ENCODE results near the gene CTCF. TPM values are rescaled to one million over a fixed set of nuclear protein-coding genes. Genes with fewer than 3 reads are reported as not detected.

CTCF gene
- total RNA-seq, 1 donor from 2014 or later, result 45.0 TPM

DNA sequence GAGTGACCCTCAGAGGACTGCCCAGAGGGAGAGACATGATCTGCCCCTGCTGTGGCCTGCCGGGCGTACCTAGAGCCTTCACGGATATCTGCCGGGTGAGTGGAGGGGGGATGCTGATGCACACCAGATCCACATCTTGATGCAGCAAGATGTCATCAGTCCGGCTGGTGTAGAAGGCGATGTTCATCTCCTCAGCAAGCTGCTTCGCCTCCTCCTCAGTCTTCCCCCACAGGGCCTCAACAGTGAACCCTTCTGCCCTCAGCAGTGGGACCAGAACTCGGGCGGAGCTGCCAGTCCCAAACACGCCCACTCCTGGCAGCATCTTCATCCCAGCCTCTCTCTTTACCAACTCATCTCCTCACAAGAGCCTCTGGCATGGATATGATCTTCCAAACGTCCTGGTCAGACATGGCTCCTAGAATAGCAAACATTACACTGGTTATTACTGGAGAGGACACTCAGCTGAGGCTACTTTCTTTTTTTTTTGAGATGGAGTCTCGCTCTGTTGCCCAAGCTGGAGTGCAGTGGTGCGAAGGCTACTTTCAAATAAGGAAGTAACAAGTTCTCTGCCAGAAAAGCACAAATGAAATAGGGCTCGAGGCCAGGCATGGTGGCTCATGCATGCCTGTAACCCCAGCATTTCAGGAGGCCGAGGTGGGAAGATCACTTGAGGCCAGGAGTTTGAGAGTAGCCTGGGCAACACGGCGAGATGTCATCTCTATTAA is 123.2 kb downstream of the CTCF start:
- TF ChIP-seq, protein P1, sequence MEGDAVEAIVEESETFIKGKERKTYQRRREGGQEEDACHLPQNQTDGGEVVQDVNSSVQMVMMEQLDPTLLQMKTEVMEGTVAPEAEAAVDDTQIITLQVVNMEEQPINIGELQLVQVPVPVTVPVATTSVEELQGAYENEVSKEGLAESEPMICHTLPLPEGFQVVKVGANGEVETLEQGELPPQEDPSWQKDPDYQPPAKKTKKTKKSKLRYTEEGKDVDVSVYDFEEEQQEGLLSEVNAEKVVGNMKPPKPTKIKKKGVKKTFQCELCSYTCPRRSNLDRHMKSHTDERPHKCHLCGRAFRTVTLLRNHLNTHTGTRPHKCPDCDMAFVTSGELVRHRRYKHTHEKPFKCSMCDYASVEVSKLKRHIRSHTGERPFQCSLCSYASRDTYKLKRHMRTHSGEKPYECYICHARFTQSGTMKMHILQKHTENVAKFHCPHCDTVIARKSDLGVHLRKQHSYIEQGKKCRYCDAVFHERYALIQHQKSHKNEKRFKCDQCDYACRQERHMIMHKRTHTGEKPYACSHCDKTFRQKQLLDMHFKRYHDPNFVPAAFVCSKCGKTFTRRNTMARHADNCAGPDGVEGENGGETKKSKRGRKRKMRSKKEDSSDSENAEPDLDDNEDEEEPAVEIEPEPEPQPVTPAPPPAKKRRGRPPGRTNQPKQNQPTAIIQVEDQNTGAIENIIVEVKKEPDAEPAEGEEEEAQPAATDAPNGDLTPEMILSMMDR (IDR thresholded peaks at IDR 0.05; ENCODE audit: insufficient read depth, low read length, poor library complexity, severe bottlenecking), result no peak
- no peak for DNase-seq (ENCODE audit: low read depth)
- Histone ChIP-seq H3K36me3 (ENCODE audit: control insufficient read depth, insufficient read depth, low read length) (peaks cover 4% of the 10 kb centered on the region), H3K27me3 (ENCODE audit: control insufficient read depth, insufficient read depth, low read length) (no peaks in the 10 kb centered on the region), H3K4me3 (ENCODE audit: low read depth, low read length) (no peak overlapping the region)

Other genes with a start within 250 kb of the CTCF start
- 0.08 and 0.21 TPM in 2 replicates for gene KCTD19, start 235.8 kb upstream of the CTCF start, total RNA-seq
- gene LRRC36, start 235.7 kb upstream of the CTCF start, total RNA-seq, result 0.41 and 0.54 TPM in 2 replicates
- 0.46 and 1.4 TPM in 2 replicates for gene TPPP3, start 169.0 kb upstream of the CTCF start, total RNA-seq
- 9.5 and 11.3 TPM in 2 replicates for gene ZDHHC1, start 146.0 kb upstream of the CTCF start, total RNA-seq
- gene HSD11B2, start 131.4 kb upstream of the CTCF start, total RNA-seq, result 0.96 and 5.8 TPM in 2 replicates
- 157 and 233 TPM in 2 replicates for gene ATP6V0D1, start 81.4 kb upstream of the CTCF start, total RNA-seq
- gene AGRP, start 79.0 kb upstream of the CTCF start, total RNA-seq, result not detected in 2 replicates
- 72.1 and 91.0 TPM in 2 replicates for gene RIPOR1, start 33.7 kb upstream of the CTCF start, total RNA-seq
- 6.4 and 7.7 TPM in 2 replicates for gene CARMIL2, start 82.6 kb downstream of the CTCF start, total RNA-seq
- 29.1 and 36.4 TPM in 2 replicates for gene ACD, start 97.7 kb downstream of the CTCF start, total RNA-seq
- 6.5 and 12.1 TPM in 2 replicates for gene PARD6A, start 98.4 kb downstream of the CTCF start, total RNA-seq
- 24.0 and 28.7 TPM in 2 replicates for gene ENKD1, start 104.2 kb downstream of the CTCF start, total RNA-seq
- 2.0 and 4.5 TPM in 2 replicates for gene C16orf86, start 104.3 kb downstream of the CTCF start, total RNA-seq
- 19.3 and 21.9 TPM in 2 replicates for gene GFOD2, start 156.8 kb downstream of the CTCF start, total RNA-seq
- gene RANBP10, start 244.0 kb downstream of the CTCF start, total RNA-seq, result 11.0 and 12.5 TPM in 2 replicates
- 0.62 and 0.63 TPM in 2 replicates for gene TSNAXIP1, start 244.4 kb downstream of the CTCF start, total RNA-seq

All from kidney epithelial cell (primary cell).